Cerebellar nuclear complex (tissue), 1 donor: ENCODE results near the gene ZNF618.
"Not testable (repeated sequence)": the region's sequence is repeated elsewhere in the genome, so short reads cannot be mapped to it uniquely, and the experiment has no call there.

ENCODE experiments used
- DNase-seq, 2 experiments: peaks; one replicate each; lab custom pipeline; 2025; lab: John Stamatoyannopoulos, UW

Gene ZNF618

DNA sequence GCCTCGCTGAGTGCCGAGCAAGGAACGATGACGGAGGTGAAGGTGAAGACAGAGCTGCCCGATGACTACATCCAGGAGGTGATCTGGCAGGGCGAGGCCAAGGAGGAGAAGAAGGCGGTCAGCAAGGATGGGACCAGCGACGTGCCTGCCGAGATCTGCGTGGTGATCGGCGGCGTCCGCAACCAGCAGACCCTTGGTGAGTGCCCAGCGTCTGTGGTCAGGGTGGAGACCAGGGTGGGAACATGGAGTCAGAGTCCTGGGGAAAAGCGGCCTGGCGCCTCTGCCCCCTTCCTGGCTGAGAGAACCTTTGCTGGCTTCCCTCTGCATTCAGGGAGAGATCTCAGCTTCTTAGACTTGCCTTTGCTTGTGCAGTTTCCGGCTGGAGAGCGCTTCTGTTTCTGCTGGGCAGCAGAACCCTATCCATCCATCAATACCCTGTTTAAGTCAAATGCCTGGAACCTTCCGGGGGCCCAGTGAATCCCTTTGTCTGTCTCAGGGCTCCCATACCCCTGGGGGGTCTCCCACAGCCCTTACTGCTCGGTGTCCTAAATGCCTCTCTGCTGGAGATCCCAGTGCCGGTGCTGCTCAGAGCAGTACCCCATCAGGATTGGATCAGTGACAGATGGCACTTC lies 112.4 kb downstream of the ZNF618 start:
- DNase-seq = no peak

DNA sequence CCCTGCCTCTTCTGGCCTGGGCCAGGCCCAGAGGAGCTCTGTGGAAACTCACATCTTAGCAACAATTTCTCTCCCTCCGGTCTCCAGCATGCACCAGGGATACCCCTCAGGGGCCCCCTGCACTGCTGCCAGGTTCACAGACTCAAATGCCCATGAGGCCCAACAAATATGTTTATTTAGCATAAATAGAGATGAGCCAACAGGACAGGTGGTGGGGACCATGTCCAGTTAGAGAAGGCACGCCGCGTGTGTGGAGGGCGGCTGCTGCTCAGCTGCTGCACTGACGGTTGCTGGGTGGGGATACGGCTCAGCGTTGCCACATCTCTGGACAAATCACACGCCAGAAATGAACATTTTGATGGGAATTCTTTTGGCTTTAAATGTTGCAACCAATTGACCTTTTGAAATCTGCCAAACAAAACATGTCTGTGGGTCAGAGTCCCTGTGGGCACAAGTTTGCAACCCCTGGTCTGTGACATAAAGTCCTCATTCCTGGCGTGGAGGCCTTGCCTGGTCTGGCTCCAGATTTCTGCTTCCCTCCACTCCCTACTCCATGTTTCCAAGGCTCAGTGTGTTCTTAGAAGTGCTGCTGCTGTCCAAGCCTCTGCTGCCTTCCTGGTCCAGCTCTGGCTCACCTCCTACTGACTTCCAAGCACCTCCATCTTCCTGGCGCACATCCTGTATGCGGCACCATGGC lies 113.1 kb downstream of the ZNF618 start:
- DNase-seq = no peak

GRCh38 chr9:113989714-113990569 lies 113.8 kb downstream of the ZNF618 start:
- DNase-seq = no peak

DNA sequence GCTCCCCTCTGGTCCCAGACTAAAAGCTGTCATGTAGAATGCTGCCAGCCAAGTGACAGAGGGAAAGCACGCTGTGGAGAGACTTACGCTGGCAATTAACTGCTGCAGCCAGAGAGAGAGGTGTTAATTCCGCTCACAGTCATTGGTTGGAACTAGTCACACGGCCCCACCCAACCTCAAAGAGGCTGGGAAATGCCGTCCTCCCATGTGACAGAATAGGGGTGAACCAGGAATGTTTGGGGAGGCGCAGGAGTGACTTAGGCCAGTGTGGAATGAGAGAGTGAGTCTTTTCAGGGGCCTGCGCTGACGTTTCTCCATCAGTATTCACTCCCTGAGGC lies 114.4 kb downstream of the ZNF618 start:
- no peak for DNase-seq

DNA sequence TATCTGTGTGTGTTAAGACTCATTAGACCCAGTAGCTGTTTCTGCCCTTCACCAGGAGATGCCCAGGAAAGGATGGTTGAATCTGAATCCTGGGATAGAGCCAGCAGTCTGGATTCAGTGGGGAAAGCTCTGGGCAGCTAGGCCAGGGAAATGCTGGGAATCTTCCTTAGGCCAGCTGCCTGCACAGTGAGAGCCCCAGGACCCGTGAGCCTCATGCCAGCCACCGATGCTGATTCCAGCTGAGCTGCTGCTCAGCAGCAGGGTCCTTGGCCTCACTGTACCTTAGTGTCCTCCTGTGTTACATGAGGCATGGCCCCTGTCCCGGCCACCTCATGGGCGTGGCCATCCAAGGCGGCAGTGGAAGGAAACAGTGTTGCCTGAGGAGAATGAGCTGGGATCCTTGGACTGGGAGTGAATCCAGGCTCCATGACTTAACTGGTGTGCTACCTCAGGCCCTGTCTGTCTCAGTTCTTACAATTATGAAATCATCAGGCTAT lies 114.9 kb downstream of the ZNF618 start:
- peak; percentile 32 to 45 for DNase-seq

DNA sequence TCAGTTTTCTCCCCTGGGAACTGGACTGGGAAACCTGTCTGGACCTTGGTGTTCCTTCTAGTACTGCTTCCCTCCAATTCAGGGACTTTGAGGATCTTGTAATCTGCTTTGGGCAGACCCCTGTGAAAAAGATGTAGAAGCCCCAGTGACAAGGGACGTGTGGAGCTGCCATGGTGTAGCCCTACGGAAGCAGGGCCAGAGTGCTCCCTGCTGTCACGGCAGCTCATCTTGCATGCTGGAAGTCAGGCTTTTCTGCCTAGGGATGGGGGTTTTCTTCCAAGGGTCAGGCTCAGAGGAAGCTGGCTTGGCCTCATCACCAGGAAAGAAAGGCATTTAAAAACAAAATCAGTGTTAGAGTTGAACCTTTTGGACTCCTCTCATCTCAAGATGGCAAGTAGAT lies 115.6 kb downstream of the ZNF618 start:
- DNase-seq = no peak

DNA sequence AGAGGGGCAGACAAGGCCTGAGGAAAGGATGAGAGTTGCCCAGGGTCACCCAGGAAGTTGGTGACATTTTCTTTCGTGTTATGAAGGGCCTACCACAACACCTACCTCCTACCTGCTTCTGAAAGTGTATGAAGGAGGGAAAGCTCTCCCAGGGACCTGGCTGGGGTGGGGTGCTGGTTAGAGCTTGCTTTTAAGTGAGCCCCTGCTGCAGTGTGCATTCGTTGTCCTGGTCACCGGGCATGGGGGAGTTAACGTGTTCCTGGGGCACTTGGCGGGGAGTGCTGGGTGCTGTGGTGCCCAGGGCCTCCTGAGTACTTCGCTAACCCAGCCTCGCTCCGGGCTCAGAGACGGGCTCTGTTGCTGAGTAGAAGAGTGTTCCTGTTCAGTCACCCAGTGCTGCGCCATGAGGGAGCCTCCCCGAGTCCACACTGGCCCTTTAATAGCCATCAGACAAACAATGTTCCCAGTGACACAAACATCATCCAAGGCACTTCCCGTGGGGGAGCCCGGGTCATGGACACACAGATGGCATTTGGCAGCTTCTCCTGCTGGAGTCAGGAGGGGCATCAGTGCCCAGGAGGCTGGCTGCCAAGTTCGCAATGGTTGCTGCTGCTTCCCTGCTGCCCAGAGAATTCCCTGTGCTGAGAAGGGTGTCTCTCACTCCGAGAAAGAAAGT lies 116.3 kb downstream of the ZNF618 start:
- peak; percentile 71 for DNase-seq

DNA sequence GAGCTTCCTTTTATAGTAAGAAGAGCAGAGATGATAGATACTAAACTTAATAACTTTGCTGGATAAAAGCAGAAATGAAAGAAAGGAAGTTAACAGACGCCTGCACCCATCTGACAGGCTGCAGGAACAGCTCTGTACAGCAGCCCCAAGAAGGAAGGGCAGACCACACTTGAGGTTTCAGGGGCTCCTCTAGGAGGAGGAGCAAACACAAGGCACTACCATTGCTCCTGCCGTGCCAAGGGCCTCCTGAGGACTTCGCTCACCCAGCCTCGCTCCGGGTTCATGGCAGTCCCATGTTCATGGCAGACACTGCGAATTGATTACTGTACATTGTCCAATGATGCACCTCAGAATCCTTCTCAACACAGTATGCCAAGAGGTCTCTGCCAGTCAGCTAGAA lies 116.9 kb downstream of the ZNF618 start:
- no peak for DNase-seq

DNA sequence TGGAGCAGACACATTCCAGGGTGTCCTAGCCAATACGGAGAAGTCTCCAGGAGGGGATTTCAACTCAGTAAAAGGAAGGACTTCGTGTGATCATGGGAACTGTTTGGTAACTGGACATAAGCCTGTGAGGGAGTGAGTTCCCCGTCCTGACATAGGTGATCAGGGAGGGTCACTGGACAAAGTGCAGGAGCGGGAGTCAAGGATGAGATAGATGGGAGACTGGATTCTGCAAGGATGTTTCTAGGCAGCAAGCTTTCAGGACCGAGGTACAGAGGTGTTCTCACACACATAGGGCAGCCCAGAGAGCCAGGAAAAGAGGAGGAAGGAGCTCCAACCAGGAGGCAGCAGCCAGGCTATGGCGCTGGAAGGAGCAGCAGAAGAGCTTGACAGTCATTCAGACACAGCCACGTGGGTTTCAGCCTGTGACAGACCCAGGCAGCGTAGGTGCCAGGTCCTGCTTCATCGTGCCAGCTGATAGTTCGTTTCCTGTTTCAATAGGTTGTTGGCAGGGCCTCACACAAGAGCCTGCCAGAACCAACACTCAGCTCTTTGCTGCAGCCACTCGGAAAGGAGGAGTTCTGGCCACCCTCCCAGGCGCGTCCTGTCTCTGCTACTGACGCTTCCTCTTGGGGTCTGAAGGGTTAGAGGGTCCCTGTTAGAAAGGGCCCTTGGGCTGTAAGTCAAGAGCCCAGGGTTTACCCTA lies 117.9 kb downstream of the ZNF618 start:
- DNase-seq = peak; percentile 92

DNA sequence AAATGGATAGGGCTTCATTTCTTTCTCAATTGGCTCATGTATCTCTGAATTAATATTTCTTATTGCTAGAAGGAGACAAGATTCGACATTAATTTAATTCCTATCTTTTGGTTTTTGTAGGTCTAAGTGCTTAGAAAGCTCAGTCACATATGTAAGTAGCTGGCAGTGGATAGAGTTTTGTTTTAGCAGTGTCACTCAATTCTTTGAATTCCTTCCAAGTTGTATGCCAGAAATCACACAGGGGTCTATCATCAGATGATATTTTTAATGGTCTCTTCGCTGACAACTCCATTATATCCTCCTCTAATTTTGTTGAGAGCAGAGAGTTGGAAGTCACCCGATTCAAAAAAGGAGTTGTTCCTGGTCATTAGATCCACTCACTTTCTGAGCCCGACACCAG lies 119.3 kb downstream of the ZNF618 start:
- DNase-seq = no peak

DNA sequence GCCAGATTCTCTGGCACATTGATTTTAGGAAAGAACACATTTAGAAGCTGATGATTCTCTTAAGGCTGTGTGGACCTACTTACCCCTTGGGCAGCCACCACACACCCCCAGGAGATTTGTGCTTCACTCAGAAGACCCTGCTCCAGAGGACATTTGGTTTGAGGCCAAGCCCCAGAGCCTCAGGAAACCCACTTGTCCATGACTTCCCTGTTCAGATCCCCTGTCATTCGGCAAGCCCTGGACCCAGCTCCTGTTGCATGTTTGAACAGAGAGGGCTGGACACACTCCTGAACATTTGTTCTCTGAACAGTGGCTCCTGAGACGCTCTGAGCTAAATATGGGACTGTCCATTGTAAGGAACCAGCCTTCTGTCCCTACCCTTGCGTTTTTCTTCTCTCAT lies 119.9 kb downstream of the ZNF618 start:
- no peak for DNase-seq

DNA sequence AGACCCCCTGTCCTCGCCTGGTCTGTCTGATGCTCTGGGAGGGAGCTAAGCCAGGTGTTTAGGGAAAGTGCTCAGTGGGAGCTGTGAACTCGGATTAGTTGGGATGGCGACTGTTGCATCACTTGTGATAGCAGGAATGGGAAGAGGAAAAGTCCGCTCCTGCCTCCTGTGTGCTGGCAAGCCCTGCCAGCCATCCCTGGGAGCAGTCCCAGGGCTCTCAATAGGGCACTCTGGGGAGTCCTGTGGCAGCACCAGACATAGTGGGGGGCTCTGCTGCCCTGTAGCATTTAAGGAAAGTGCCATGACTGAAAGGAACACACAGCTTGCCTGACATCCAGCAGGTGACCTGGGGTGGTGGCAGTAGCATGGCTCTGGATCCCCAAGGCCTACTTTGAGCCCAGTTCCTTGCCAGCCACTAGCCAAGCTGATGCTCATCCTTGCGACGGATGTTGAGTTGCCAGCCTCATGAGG lies 120.5 kb downstream of the ZNF618 start:
- no peak for DNase-seq

DNA sequence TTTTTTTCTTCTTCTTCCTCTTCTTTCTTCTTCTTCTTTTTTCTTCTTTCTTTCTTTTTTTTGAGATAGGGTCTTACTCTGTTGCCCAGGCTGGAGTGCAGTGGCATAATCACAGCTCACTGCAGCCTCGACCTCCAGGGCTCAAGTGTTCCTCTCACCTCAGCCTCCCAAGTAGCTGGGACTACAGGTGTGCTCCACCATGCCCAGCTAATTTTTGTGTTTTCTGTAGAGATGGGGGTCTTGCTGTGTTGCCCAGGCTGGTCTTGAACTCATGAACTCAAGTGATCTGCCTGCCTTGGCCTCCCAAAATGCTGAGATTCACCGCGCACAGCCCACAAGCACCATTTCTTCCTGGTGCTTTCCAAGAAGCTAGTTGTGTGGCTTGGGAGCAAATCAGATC lies 121.0 kb downstream of the ZNF618 start:
- DNase-seq = not testable (repeated sequence)

DNA sequence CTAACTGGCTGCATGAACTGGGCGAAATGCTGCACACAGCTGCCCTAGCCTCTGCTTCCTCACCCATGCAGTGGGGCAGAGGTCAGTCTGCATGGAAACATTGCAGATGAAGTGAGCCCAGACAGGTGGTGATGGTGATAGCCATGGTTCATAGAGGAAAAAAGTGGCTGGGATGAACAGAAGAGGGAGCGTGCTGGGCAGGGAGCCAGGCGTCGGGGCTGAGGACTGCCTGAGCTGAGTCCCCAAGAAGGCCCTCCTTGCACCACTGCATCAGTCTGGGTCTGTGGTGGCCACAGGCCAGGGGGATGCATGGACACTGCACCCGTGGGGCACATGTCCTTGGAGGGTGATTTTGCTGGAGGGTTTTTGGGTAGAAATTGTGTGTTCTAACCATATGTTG lies 121.5 kb downstream of the ZNF618 start:
- no peak for DNase-seq

- DNase-seq = no peak
Observed at GRCh38 chr9:113998114-113998513, 122.0 kb downstream of the ZNF618 start.

GRCh38 chr9:113998525-113999255 lies 122.6 kb downstream of the ZNF618 start:
- no peak for DNase-seq

- DNase-seq = no peak
Observed at GRCh38 chr9:113999256-114000062, 123.3 kb downstream of the ZNF618 start.

GRCh38 chr9:114000063-114000454 lies 124.0 kb downstream of the ZNF618 start:
- DNase-seq = no peak

DNA sequence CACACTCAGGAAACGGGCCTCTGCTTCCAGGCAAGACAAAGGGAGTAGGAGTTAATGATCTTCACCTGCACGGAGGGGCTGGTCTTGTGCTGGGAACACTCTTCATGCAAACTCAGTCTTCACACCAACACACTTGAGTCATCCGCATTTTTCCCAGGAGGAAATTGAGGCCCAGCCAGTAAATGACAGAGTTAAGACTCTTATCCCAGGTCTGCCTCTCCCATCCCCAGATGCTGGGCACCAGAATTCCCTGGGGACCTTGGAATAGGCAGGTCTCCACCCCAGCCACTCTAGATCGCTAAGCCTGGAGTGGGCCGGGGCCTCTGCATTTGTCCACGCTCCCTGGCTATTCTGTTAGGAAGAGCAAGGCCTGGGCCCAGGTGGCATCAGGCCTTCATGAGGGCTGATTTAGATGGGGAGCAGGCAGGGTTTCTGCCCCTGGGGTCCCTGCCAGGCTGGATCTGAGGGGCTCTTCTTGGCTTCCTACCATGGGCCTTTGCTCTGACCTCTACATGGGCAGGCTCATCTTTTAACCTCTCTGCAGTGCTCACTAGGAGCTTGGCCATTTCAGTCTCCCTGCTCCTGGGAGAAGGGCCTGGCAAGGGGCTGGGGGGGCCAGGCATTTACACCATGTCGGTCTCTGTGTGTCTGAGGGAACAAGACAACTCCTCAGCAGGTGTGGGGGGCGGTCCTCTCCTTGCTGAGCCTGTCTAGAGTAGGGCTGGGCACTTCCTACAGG lies 124.7 kb downstream of the ZNF618 start:
- DNase-seq = no peak

- DNase-seq = no peak
Observed at GRCh38 chr9:114001410-114001685, 125.2 kb downstream of the ZNF618 start.
